ENCODE data around the gene RC3H2.
"Not testable (repeated sequence)": the region's sequence is repeated elsewhere in the genome, so short reads cannot be mapped to it uniquely, and the experiment has no call there.

Gene RC3H2

GRCh38 chr9:122918310-122918709 is 13.2 kb upstream of the RC3H2 start:
- DNase-seq: no peak

DNA sequence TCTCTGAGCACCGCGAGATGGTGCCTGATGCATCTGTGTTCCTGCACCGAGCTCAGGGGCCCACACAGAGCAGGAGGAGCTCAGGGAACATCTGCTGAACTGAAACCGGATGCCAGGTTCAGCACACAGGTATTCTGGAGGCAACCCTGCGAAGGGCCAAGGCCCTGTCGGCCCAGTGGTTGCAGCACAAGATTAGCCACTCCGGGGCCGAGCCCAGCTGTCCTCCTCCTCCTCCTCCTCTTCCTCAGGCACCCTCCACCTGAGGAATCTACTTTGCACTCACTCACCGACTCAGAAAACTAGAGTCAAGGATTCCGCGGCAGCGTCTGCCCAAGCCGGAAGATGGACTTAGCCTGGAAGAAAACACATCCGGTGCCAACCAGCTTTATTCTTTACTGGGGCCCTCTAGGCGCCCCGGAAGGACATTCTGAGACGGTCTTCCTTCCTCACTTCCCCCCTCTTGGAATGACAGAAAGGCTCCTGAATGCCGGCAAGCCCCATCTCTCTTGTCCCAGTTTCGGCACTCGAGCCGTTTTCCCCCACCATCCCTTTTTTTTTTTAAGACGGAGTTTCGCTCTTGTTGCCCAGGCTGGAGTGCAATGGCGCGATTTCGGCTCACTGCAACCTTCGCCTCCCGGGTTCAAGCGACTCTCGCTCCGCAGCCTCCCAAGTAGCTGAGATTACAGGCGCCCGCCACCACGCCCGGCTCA is 8.0 kb upstream of the RC3H2 start, which contains the start of gene ZBTB6:
TSS of gene ZBTB6 (minus strand) at position 360 of the 710 bp plus-strand sequence. CDS start 1,251 bp downstream, outside the sequence.
- peak; percentile 58 for DNase-seq

DNA sequence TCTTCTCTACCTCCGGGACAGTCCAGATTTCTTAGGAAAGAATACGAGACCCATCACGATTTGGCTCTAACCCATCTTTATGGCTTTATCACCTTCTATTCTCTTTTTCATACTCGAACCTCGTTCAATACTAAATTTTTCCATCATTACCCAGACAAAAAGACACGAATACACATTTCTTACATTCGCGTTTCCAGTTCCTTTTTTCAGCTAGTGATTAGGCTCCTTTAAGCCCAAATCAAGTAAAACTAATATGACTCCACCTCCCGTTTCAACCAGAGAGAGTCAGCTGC is 7.5 kb upstream of the RC3H2 start:
- no peak for DNase-seq

DNA sequence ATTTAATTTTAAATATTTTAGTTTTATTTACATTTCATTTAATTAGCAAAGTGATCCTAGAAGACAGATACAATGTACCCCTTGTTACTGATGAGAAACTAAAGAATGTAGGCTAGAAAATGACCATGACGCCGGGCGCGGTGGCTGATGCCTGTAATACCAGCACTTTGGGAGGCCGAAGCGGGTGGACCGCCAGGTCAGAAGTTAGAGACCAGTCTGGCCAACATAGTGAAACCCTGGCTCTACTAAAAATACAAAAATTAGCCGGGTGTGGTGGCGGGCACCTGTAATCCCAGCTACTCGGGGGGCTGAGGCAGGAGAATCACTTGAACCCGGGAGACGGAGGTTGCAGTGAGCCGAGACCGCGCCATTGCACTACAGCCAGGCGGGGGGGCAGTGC is 963 bp upstream of the RC3H2 start:
- DNase-seq: not testable (repeated sequence)

DNA sequence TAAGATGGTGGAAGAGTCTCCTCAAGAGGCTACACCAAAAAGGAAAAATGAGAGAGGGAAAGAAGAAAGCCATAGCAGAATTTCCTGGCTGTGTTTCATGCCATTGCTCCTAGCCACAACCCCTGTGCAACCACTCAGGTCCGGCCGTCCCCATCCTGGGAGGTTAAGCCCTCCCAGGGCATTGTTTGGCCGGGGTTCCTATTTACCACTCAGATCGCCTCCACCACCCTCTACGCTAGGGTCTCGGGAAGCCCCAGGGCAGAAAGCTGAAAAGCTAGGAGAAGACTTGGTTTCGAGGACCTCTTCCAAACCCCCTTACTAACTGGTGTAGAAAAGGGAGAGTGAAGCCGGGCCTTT is 715 bp downstream of the RC3H2 start:
- DNase-seq: no peak

- no peak for DNase-seq
Measured at GRCh38 chr9:122900791-122901190, 4.4 kb downstream of the RC3H2 start.

DNA sequence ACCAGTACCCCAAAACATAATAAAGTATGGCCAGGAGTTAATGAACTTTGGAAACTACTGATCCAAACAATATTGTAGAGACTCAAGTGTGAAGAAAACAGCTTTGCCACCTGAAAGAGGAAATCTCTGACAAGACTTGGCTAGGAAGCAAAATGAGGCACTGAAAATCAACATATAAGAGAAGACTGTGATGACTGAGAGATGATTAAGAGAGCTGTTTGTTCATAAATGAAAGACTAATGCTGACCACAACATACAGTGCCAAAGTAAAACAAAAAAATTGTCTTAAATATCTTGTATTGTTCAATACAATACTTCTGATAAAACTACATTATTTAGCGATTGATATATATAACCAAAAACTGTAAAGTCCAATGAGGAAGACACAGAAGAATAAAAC is 7.2 kb downstream of the RC3H2 start:
- DNase-seq: no peak

DNA sequence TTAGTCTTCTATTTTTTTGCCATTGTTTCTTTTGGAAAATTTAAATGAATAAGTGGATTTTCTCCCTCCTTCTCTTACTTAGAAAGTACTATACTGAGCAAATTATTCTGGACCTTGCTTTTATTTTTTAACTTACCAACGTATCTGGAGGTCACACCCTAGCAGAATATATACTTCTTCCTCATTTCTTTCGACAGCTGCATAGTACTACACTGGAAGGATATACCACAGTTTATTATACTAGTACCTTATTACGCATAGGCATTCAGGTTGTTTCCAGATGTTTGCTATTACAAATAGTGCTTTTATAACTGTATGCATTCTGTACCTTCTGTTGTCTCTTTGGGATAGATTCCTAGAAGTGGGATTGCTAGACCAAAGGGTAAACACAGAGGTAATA is 16.7 kb downstream of the RC3H2 start:
- DNase-seq: no peak

- no peak for DNase-seq
Measured at GRCh38 chr9:122883125-122883524, 22.0 kb downstream of the RC3H2 start.

GRCh38 chr9:122879443-122879842 is 25.7 kb downstream of the RC3H2 start:
- DNase-seq: no peak

DNA sequence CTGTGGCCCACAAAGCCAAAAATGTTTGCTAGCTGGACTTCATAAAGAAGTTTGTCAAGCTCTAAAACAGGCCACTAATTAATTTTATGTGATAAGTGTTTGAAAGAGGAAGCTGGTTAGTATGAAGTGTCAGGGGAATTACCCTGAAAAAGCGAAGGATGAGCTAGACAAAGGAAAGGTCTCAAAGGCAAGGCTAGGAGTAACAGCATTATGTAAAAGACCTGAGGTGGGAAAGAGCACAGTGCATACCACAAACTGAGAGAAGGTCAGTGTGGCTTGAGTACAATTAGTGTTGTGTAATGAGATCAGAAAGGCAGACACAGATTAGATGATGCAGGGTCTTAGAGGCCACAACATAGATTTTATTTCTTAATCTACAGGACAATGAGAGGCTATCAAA is 29.6 kb downstream of the RC3H2 start:
- no peak for DNase-seq

DNA sequence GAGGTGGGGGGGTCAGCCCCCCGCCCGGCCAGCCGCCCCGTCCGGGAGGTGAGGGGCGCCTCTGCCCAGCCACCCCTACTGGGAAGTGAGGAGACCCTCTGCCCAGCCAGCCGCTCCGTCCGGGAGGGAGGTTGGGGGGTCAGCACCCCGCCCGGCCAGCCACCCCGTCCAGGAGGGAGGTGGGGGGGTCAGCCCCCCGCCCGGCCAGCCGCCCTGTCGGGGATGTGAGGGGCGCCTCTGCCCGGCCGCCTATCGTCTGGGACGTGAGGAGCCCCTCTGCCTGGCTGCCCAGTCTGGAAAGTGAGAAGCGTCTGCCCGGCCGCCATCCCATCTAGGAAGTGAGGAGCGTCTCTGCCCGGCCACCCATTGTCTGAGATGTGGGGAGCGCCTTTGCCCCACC is 37.9 kb downstream of the RC3H2 start:
- DNase-seq: not testable (repeated sequence)

DNA sequence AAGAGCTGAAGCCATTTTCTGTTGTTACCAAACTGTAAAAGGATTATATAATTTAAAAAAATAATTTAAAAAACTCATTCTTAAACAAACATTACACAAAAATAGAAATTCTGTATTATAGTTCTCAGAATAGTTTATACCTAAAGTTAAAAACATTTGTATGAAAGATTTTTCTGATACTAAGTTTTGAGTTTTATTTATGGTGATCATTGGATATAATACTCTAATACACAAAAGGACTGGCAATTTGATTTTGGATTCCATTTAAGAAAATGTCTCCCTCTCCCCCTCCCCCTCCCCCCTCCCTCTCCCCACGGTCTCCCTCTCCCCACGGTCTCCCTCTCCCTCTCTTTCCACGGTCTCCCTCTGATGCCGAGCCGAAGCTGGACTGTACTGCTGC is 39.1 kb downstream of the RC3H2 start:
- DNase-seq: no peak

GRCh38 chr9:122865300-122865699 is 39.9 kb downstream of the RC3H2 start:
- no peak for DNase-seq

DNA sequence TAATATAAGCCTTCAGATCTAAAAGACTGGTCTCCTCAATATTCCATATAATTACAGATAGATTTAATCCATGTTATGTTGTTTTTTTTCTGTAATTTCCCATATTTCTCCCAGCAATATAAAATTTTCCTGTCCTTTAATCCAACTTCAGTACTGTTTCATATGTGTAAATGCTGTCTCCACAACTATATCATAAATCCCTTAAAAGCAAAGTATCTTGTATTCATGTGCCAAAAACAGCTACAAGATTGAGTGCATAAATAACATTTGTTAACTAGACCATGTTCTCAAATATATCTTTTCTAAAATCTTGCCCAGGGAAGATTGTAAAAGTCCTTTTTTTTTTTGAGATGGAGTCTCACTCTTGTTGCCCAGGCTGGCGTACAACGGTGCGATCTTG is 41.8 kb downstream of the RC3H2 start:
- no peak for DNase-seq

DNA sequence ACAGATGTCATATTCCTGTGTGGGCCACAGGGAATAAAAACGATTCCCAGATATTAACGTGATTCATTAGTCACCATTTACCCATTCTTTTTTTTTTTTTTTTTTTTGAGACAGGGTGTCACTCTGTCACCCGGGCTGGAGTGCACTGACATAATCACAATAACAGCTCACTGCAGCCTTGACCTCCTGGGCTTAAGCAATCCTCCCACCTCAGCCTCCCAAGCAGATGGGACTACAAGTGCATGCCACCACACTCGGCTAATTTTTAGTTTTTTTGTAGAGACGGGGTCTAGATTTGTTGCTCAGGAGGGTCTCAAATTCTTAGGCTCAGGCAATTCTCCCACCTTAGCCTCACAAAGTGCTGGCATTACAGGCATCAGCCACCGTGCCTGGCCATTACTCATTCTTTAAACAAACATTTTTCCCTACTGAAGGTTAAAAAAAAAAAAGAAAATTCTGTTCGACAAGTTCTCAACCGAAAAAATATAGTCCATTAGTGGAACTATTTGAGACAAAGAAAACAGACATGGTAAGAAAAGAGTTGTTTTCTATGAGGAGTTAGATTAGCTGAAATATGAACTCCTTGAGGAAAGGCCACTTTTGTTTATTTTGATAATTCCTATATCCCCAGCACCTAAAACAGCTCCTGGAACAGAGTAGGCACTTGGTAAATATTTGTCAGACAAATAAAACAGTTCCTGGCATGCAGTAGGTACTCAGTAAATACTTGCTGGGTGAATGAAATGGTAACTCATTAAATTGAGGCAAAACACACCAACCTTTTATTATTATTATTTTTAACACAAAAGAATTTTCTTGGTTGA is 44.6 kb downstream of the RC3H2 start:
- DNase-seq: no peak

GRCh38 chr9:122857815-122858214 is 47.3 kb downstream of the RC3H2 start:
- DNase-seq: no peak

DNA sequence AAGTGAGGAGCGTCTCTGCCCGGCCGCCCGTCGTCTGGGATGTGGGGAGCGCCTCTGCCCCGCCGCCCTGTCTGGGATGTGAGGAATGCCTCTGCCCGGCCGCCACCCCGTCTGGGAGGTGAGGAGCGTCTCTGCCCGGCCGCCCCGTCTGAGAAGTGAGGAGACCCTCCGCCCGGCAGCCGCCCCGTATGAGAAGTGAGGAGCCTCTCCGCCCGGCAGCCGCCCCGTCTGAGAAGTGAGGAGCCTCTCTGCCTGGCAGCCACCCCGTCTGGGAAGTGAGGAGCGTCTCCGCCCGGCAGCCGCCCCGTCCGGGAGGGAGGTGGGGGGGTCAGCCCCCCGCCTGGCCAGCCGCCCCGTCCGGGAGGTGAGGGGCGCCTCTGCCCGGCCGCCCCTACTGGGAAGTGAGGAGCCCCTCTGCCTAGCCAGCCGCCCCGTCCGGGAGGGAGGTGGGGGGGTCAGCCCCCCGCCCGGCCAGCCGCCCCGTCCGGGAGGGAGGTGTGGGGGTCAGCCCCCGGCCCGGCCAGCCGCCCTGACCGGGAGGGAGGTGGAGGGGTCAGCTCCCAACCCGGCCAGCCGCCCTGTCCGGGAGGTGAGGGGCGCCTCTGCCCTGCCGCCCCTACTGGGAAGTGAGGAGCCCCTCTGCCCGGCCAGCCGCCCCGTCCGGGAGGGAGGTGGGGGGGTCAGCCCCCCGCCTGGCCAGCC is 52.9 kb downstream of the RC3H2 start:
- DNase-seq: not testable (repeated sequence)

- DNase-seq: no peak
Measured at GRCh38 chr9:122848256-122848943, 56.8 kb downstream of the RC3H2 start.

- no peak for DNase-seq
Measured at GRCh38 chr9:122846371-122846940, 58.7 kb downstream of the RC3H2 start.

- DNase-seq: no peak
Measured at GRCh38 chr9:122845116-122845515, 60.0 kb downstream of the RC3H2 start.

GRCh38 chr9:122844137-122844536 is 61.0 kb downstream of the RC3H2 start:
- no peak for DNase-seq

GRCh38 chr9:122841501-122841900 is 63.7 kb downstream of the RC3H2 start:
- DNase-seq: no peak

Measured in T-helper 9 cell (primary cell).